ENCODE measurements around the gene HINFP. TPM values are rescaled to one million over a fixed set of nuclear protein-coding genes. Genes with fewer than 3 reads are reported as not detected.

HINFP gene
- total and polyA plus RNA-seq, 9 of the 15 experiments (the other 6 are each of a cell fraction or from before 2014, with no cell fraction given), result 13.8 to 34.1 (median 22.5) TPM

DNA sequence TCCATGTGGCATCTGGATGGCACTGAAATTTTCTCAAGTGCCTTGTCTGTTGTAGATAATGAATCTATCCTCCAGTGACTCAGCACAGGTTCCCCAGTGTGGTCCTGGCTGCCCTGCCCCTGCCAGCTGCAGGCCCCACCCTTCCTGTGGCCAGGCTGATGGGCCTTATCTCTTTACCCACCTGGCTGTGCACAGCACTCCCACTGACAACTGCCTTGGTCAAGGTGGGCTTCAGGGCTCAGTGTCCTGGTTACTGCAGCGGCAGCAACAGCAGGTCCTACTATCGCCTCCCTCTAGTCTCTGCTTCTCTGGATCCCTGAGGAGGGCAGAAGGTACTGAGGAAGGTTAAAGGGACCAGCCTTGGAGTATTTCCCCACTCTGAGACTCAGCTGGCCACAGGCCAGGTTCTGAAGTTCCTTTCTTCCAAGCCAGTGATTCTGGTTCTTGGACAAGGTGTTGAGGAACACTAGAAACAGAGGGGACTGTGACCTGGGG, 33.6 kb upstream of the HINFP start (continued):
- TF ChIP-seq, protein P1, sequence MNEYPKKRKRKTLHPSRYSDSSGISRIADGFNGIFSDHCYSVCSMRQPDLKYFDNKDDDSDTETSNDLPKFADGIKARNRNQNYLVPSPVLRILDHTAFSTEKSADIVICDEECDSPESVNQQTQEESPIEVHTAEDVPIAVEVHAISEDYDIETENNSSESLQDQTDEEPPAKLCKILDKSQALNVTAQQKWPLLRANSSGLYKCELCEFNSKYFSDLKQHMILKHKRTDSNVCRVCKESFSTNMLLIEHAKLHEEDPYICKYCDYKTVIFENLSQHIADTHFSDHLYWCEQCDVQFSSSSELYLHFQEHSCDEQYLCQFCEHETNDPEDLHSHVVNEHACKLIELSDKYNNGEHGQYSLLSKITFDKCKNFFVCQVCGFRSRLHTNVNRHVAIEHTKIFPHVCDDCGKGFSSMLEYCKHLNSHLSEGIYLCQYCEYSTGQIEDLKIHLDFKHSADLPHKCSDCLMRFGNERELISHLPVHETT (CRISPR knock-in tag; conservative IDR thresholded peaks at IDR 0.05 in 1 of 2, IDR thresholded peaks at IDR 0.05 in 1 of 2), result peak in 1 of 2 experiments; percentile 87; a peak in 2 of 4 replicates
- TF ChIP-seq CBX8 (IDR thresholded peaks at IDR 0.05; ENCODE audit: borderline replicate concordance, extremely low read depth, low read depth, low read length, poor library complexity, severe bottlenecking) (no peak), GMEB1 (CRISPR knock-in tag; IDR thresholded peaks at IDR 0.05) (no peak), MCM7 (IDR thresholded peaks at IDR 0.05) (no peak), NUFIP1 (IDR thresholded peaks at IDR 0.05; ENCODE audit: partially characterized antibody) (peak; percentile 62), ZNF395 (CRISPR knock-in tag; IDR thresholded peaks at IDR 0.05) (peak; percentile 97), MLX (CRISPR knock-in tag; conservative IDR thresholded peaks at IDR 0.05) (no peak), SMARCC2 (IDR thresholded peaks at IDR 0.05; ENCODE audit: low read depth) (peak; percentile 97), NFIC (IDR thresholded peaks at IDR 0.05) (peak; percentile 97), NEUROD1 (IDR thresholded peaks at IDR 0.05; ENCODE audit: borderline replicate concordance, low read depth, low read length, partially characterized antibody) (peak; percentile 96), ZNF780A (CRISPR knock-in tag; IDR thresholded peaks at IDR 0.05) (no peak), POU5F1 (IDR thresholded peaks at IDR 0.05; ENCODE audit: borderline replicate concordance, low read depth, low read length, partially characterized antibody) (no peak), JUND (IDR thresholded peaks at IDR 0.05; ENCODE audit: borderline replicate concordance, low read depth, low read length) (peak; percentile 85), JUND (tag; IDR thresholded peaks at IDR 0.05; ENCODE audit: borderline replicate concordance, low read depth, low read length) (peak; percentile 84; the same call in 2 of the 3 replicates), FOXA1 (IDR thresholded peaks at IDR 0.05; ENCODE audit: borderline replicate concordance) (no peak), ZNF778 (CRISPR knock-in tag; IDR thresholded peaks at IDR 0.05) (no peak), HSF4 (CRISPR knock-in tag; IDR thresholded peaks at IDR 0.05; ENCODE audit: borderline replicate concordance) (peak; percentile 51; the same call in 1 of the 2 replicates), HOMEZ (CRISPR knock-in tag; IDR thresholded peaks at IDR 0.05) (no peak), RBM15 (IDR thresholded peaks at IDR 0.05; ENCODE audit: insufficient read depth, low read length) (no peak)
